MM.1S (cell line): Measurements from ENCODE around the gene RPL22L1.

Source experiments
- DNase-seq: peaks from one replicate; pipeline ENCODE4 v3.0.0-alpha.2; 2015
- H2AFZ ChIP-seq: fragments of 300-600 bp; sonication (generic); 2 replicates; pipeline ENCODE4 v1.6.0; 2016; ENCODE audit warnings: antibody characterized with exemption, low read length
- H3F3A ChIP-seq: fragments of 300-600 bp; sonication (generic); 2 replicates; pipeline ENCODE4 v1.6.1; 2016; ENCODE audit warnings: mild to moderate bottlenecking, antibody characterized with exemption, low read length, moderate library complexity, mixed read lengths; ENCODE audit not compliant: insufficient read depth
- H3K27ac ChIP-seq: fragments of 300-600 bp; sonication (generic); 2 replicates; pipeline ENCODE4 v1.5.1; 2016; ENCODE audit warnings: mild to moderate bottlenecking, low read length
- H3K27me3 ChIP-seq: fragments of 300-600 bp; sonication (generic); replicated peaks from 2 replicates; pipeline ENCODE4 v1.6.0; 2016; ENCODE audit warnings: low read length; ENCODE audit not compliant: insufficient read depth
- H3K36me3 ChIP-seq: fragments of 300-600 bp; sonication (generic); replicated peaks from 2 replicates; pipeline ENCODE4 v1.6.1; 2016; ENCODE audit warnings: mild to moderate bottlenecking, low read length, mixed read lengths; ENCODE audit not compliant: insufficient read depth
- H3K4me1 ChIP-seq: fragments of 300-600 bp; sonication (generic); 2 replicates; pipeline ENCODE4 v1.6.1; 2016; ENCODE audit warnings: low read length, mixed read lengths
- H3K4me2 ChIP-seq: fragments of 300-600 bp; sonication (generic); 2 replicates; pipeline ENCODE4 v1.6.0; 2016; ENCODE audit warnings: low read depth, low read length
- H3K4me3 ChIP-seq: fragments of 300-600 bp; sonication (generic); 2 replicates; pipeline ENCODE4 v1.5.1; 2016; ENCODE audit warnings: low read length, mixed read lengths
- H3K79me2 ChIP-seq: fragments of 300-600 bp; sonication (generic); 2 replicates; pipeline ENCODE4 v1.6.1; 2016; ENCODE audit warnings: mixed run types, low read length, mixed read lengths
- H3K9ac ChIP-seq: fragments of 300-600 bp; sonication (generic); 2 replicates; pipeline ENCODE4 v1.6.1; 2016; ENCODE audit warnings: low read length, mixed read lengths
- H3K9me2 ChIP-seq: fragments of 300-600 bp; sonication (generic); replicated peaks from 2 replicates; pipeline ENCODE4 v1.6.1; 2016; ENCODE audit warnings: mild to moderate bottlenecking, low read length, mixed read lengths; ENCODE audit not compliant: insufficient read depth
- H3K9me3 ChIP-seq: fragments of 300-600 bp; sonication (generic); replicated peaks from 2 replicates; pipeline ENCODE4 v1.6.1; 2016; ENCODE audit warnings: mild to moderate bottlenecking, low read length, mixed read lengths; ENCODE audit not compliant: insufficient read depth
- H4K20me1 ChIP-seq: fragments of 300-600 bp; sonication (generic); 2 replicates; pipeline ENCODE4 v1.6.1; 2016; ENCODE audit warnings: mild to moderate bottlenecking, low read length, moderate library complexity, mixed read lengths; ENCODE audit not compliant: insufficient read depth
- EZH2 ChIP-seq: fragments of 300-600 bp; sonication (generic); optimal IDR thresholded peaks from 2 replicates; pipeline ENCODE3; 2017; ENCODE audit warnings: low read depth, mild to moderate bottlenecking, antibody characterized with exemption, low read length, mixed read lengths
- EZH2phosphoT487 ChIP-seq: fragments of 300-600 bp; sonication (generic); IDR thresholded peaks from 2 replicates; pipeline ENCODE4 v1.6.1; 2018; ENCODE audit warnings: antibody characterized with exemption, low read length
- TF ChIP-seq, protein P1 (sequence below): fragments of 300-600 bp; sonication (generic); IDR thresholded peaks from 2 replicates; pipeline ENCODE4 v1.5.1; 2016; ENCODE audit warnings: antibody characterized with exemption, low read length, mixed read lengths

Gene RPL22L1

DNA sequence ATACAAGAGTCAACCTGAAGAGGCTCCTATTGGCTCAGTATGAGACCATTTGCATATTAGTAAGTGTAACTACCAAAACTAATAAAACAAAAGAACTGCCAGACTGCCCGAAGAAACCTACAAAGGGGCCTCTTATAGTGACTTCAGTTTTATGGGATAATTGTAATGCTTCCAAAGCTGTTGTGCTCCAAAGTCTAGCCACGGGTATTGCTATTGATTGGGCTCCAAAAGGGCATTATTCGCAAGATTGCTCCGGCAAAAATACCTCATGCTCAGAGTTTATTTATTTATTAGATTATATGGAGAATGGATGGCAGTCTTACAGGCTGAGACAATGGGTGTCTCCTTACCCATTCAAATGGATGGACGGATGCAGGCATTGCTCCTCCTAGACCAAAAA, 11.4 kb downstream of the RPL22L1 start:
- Histone ChIP-seq H2AFZ (no peak overlapping the region), H3K9ac (no peak overlapping the region), H3F3A (no peaks in the 10 kb centered on the region), H3K4me1 (no peaks in the 10 kb centered on the region), H3K27ac (no peak overlapping the region), H3K9me2 (no peaks in the 10 kb centered on the region), H3K79me2 (no peaks in the 10 kb centered on the region), H3K4me2 (no peak overlapping the region), H3K27me3 (no peaks in the 10 kb centered on the region), H3K36me3 (no peaks in the 10 kb centered on the region), H3K9me3 (no peaks in the 10 kb centered on the region), H4K20me1 (no peaks in the 10 kb centered on the region), H3K4me3 (no peak overlapping the region)
- DNase-seq = no peak
- TF ChIP-seq EZH2 = no peak

DNA sequence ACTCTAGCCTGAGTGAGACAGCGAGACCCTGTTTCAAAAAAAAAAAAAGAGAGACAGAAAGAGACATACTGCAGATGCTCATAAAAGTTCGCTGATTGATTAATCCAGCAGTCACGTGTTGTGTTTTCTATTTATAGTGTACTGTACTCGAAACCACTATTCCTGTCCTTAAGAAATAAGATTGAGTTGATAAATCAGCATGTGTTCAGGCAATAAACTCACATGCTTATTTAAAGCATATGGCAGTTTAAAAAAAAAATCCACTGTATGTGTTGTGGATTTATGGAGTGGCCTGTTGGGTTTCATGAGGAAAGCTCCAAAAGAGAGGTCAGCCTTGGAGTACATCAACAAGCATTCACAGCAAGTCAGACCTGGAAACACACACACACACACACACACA, 17.7 kb downstream of the RPL22L1 start:
- no peaks in the 10 kb centered on the region for H3K27me3 ChIP-seq
- H3K4me2 ChIP-seq = no peak overlapping the region
- H2AFZ ChIP-seq = no peak overlapping the region
- H4K20me1 ChIP-seq = no peaks in the 10 kb centered on the region
- TF ChIP-seq, protein P1, sequence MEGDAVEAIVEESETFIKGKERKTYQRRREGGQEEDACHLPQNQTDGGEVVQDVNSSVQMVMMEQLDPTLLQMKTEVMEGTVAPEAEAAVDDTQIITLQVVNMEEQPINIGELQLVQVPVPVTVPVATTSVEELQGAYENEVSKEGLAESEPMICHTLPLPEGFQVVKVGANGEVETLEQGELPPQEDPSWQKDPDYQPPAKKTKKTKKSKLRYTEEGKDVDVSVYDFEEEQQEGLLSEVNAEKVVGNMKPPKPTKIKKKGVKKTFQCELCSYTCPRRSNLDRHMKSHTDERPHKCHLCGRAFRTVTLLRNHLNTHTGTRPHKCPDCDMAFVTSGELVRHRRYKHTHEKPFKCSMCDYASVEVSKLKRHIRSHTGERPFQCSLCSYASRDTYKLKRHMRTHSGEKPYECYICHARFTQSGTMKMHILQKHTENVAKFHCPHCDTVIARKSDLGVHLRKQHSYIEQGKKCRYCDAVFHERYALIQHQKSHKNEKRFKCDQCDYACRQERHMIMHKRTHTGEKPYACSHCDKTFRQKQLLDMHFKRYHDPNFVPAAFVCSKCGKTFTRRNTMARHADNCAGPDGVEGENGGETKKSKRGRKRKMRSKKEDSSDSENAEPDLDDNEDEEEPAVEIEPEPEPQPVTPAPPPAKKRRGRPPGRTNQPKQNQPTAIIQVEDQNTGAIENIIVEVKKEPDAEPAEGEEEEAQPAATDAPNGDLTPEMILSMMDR = no peak
- TF ChIP-seq EZH2 = no peak
- TF ChIP-seq EZH2phosphoT487 = no peak
- no peaks in the 10 kb centered on the region for H3K9me3 ChIP-seq
- no peaks in the 10 kb centered on the region for H3K9me2 ChIP-seq
- no peaks in the 10 kb centered on the region for H3K79me2 ChIP-seq
- H3K4me1 ChIP-seq = no peaks in the 10 kb centered on the region
- DNase-seq = no peak
- no peaks in the 10 kb centered on the region for H3F3A ChIP-seq
- no peak overlapping the region for H3K27ac ChIP-seq
- no peak overlapping the region for H3K4me3 ChIP-seq
- no peaks in the 10 kb centered on the region for H3K36me3 ChIP-seq
- H3K9ac ChIP-seq = no peak overlapping the region

DNA sequence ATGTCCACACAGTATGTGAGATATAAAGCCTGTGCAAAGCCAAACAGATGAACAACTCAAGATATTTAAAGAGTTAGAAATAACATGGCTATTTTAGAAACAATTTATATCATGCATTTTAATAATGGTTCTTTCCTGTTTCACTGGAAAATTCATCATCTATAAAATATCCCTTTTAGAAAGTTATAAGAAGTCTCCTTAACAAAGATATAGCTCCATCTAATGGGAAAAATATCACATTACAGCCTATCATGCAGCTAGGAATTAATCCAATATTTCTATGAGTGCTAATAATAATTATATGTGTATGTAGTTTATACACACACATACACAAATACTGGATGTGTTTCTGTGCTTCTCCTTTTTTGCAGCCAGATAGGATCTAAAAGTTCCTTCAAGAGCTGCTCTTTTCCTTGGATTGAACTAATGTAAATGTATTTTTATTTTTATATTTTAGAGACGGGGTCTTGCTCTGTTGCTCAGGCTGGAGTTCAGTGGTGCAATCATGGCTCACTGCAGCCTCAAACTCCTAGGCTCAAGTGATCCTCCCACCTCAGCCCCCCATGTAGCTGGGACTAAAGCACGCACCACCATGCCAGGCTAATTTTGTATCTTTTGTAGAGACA, 21.6 kb downstream of the RPL22L1 start:
- TF ChIP-seq EZH2 = no peak
- TF ChIP-seq, protein P1 = peak; percentile 56
- TF ChIP-seq EZH2phosphoT487 = no peak
- no peak for DNase-seq
- Histone ChIP-seq H3K4me2 (no peak overlapping the region), H3K79me2 (no peaks in the 10 kb centered on the region), H3F3A (no peaks in the 10 kb centered on the region), H3K9ac (no peak overlapping the region), H3K4me1 (no peaks in the 10 kb centered on the region), H3K27me3 (no peaks in the 10 kb centered on the region), H3K36me3 (no peaks in the 10 kb centered on the region), H3K9me3 (no peaks in the 10 kb centered on the region), H2AFZ (no peak overlapping the region), H3K9me2 (no peaks in the 10 kb centered on the region), H3K27ac (no peak overlapping the region), H3K4me3 (no peak overlapping the region), H4K20me1 (no peaks in the 10 kb centered on the region)

DNA sequence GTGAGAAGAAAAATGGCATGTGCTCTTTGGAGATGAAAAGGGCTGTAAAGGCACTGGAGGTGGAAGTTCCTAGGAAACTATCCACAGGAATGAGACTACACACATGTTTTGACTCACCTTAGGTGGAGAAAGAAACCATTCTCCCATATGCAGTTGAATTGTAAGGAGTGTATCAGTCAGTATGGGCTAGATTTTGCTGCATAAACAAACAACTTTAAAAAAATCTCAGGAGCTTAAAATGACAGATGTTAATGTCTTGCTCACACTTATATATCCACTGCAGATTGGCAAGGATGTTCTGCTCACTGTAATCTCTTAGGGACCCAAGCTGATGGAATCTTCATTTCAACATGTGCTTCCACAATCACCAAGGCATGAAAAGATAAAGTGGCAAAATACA, 25.6 kb downstream of the RPL22L1 start:
- DNase-seq = no peak
- H3K4me2 ChIP-seq = no peak overlapping the region
- no peak for TF ChIP-seq EZH2phosphoT487
- TF ChIP-seq EZH2 = no peak
- TF ChIP-seq, protein P1 = no peak

More for the DNA sequence above, 25.6 kb downstream of the RPL22L1 start:
- Histone ChIP-seq H3F3A (no peaks in the 10 kb centered on the region), H3K9ac (no peak overlapping the region), H3K4me3 (no peak overlapping the region), H3K27ac (no peak overlapping the region), H3K79me2 (no peaks in the 10 kb centered on the region), H3K4me1 (no peaks in the 10 kb centered on the region), H4K20me1 (no peaks in the 10 kb centered on the region), H3K9me2 (no peaks in the 10 kb centered on the region), H3K9me3 (no peaks in the 10 kb centered on the region), H2AFZ (no peak overlapping the region), H3K27me3 (no peaks in the 10 kb centered on the region), H3K36me3 (no peaks in the 10 kb centered on the region)
